Calu3 (cell line): ENCODE results near the gene PRDM8. TPM values are rescaled to one million over a fixed set of nuclear protein-coding genes. Genes with fewer than 3 reads are reported as not detected.
A peak's percentile ranks its signal among the peaks of the same experiment; 100 is the strongest.

Source experiments
- BruUV-seq: library from RNA; stranded (reverse); fragments of 400-500 nt; replicated peaks from 2 replicates; lab custom pipeline; 2021; lab: Mats Ljungman, UMichigan
- CTCF ChIA-PET: fragments of 300-600 bp; sonication (Branson Sonifier 250); formaldehyde crosslinking; loops from one replicate; lab custom pipeline; 2022; ENCODE audit warnings: antibody characterized with exemption; lab: Charles Lee
- DNase-seq: peaks from one replicate; pipeline ENCODE4 v3.0.0; 2022
- H3K27ac Mint-ChIP-seq: one replicate; pipeline ENCODE4 v1.8.0; 2022; ENCODE audit warnings: mixed read lengths; ENCODE audit not compliant: unreplicated experiment
- H3K27me3 Mint-ChIP-seq: one replicate; pipeline ENCODE4 v1.8.0; 2022; ENCODE audit warnings: mixed read lengths; ENCODE audit not compliant: unreplicated experiment
- H3K36me3 Mint-ChIP-seq: one replicate; pipeline ENCODE4 v1.8.0; 2022; ENCODE audit warnings: mild to moderate bottlenecking, moderate library complexity, mixed read lengths; ENCODE audit not compliant: insufficient read depth, unreplicated experiment
- H3K4me1 Mint-ChIP-seq: one replicate; pipeline ENCODE4 v1.8.0; 2022; ENCODE audit warnings: mild to moderate bottlenecking, low read depth, mixed read lengths; ENCODE audit not compliant: unreplicated experiment
- H3K4me3 Mint-ChIP-seq: one replicate; pipeline ENCODE4 v1.8.0; 2022; ENCODE audit warnings: mild to moderate bottlenecking, low read depth, moderate library complexity, mixed read lengths; ENCODE audit not compliant: unreplicated experiment
- H3K9me3 Mint-ChIP-seq: one replicate; pipeline ENCODE4 v1.8.0; 2022; ENCODE audit warnings: low read depth, mixed read lengths; ENCODE audit not compliant: unreplicated experiment
- intact Hi-C: fragments of 100-400 bp; cut with micrococcal nuclease; formaldehyde crosslinking; loops from one replicate; pipeline ENCODE4 v1.10.0; 2022; ENCODE audit not compliant: unreplicated experiment
- total RNA-seq: library from RNA; stranded (reverse); gene quantifications from 2 replicates; pipeline ENCODE4 v1.2.3, GENCODE V29; 2022
- TF ChIP-seq, protein P1 (sequence below): fragments of 200-600 bp; IDR thresholded peaks from one replicate; pipeline ENCODE4 v1.8.0; 2022; ENCODE audit warnings: antibody characterized with exemption; ENCODE audit not compliant: unreplicated experiment

Gene PRDM8
- total RNA-seq, 1 experiment from 2014 or later, result 1.8 TPM

DNA sequence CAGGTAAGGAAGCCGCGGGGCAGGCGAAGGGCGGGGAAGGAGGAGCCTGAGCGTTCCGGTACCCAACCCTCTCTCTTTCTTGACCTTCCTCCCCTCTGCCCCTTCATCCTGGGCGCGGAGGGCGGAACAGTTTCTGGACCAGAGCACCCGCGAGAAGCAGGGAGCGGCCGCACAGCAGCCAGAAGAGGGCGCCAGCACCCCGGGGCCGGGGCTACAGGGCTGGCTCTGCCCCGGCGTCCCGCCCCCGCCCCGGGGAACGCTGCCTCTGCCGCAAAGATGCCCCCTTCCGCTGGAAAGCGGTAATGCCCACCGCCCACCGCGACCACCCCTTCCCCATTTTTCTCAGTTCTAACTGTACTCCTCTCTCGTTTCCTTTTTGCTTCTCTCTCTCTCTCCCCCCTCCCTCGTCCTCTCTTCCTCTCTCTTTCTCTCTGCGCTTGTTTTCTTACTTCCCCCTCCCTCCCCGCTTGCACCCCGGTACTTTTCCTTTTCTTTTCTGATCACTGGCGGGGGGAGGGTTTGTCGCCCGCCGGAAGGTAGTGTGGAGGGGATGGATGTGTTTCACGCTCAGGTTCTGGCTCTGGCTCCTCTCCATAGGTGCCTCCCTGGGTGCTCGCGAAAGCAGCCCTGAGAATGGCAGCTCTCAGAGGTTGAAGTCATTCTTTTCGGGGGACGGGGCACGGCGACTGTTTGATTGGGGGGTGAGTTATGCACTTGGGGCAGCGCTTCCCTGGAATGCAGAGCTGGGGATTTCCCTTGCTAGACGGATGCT lies 13.1 kb upstream of the PRDM8 start:
- Mint-ChIP-seq H3K27me3 (peaks cover 13% of the 10 kb centered on the region), H3K4me1 (peaks cover 23% of the 10 kb centered on the region), H3K27ac (peak overlapping the region; percentile 69), H3K9me3 (peaks cover 3% of the 10 kb centered on the region), H3K36me3 (peaks cover 21% of the 10 kb centered on the region), H3K4me3 (peak overlapping the region; percentile 90)
- intact Hi-C loops, result loop anchor here (5.0 kb wide), 2 partner anchors 112 to 1162 kb away; partner anchors contain the start of gene ANTXR2
- peak; percentile 92 for DNase-seq
- BruUV-seq, result no TSS peak
- TF ChIP-seq, protein P1, sequence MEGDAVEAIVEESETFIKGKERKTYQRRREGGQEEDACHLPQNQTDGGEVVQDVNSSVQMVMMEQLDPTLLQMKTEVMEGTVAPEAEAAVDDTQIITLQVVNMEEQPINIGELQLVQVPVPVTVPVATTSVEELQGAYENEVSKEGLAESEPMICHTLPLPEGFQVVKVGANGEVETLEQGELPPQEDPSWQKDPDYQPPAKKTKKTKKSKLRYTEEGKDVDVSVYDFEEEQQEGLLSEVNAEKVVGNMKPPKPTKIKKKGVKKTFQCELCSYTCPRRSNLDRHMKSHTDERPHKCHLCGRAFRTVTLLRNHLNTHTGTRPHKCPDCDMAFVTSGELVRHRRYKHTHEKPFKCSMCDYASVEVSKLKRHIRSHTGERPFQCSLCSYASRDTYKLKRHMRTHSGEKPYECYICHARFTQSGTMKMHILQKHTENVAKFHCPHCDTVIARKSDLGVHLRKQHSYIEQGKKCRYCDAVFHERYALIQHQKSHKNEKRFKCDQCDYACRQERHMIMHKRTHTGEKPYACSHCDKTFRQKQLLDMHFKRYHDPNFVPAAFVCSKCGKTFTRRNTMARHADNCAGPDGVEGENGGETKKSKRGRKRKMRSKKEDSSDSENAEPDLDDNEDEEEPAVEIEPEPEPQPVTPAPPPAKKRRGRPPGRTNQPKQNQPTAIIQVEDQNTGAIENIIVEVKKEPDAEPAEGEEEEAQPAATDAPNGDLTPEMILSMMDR, result peak; percentile 84
- CTCF ChIA-PET, result interaction anchor here (0.7 to 1.1 kb wide), 4 partner anchors 18 to 756 kb away, joined by 3 to 4 read pairs (median 3); no protein-coding TSS in a partner anchor

- Mint-ChIP-seq H3K4me3 (peak overlapping the region; percentile 90), H3K27me3 (peaks cover 13% of the 10 kb centered on the region)
Measured at GRCh38 chr4:80184825-80185756, 12.2 kb upstream of the PRDM8 start.

DNA sequence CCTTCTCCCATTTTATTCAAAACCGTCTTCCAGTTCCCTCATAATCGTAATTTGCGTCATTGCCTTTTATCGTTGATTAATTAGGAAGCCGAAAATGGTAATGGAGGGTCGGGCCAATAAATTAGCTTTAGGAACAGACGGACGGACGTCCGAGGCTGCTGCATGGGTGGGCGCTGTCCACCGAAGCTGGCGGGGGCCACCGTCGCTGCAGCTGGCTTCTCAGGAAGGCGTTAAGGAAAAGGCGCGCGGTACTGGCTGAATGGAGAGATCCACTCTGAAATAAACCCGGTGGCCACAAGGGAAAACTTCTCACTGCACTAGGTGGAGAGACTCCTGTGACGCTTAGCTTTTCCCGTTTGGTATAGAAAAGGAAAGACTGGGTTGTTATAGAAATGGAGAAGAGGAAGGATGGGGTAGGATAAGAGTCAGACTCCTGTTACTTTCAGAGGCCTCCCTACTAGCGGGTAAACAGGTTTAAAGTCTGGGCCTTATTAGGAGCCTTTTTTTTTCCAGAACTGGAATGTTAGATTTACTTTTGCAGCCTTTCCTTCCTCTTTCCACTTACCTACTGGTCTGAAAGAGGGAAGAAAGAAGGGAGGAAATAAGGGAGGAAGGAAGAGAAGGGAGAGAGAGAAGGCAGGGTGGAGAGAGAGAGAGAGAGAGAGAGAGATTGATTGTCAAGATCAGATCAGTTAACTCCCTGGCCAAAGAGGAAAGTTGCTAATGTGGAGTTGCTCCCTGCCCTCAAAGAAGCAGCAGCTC lies 11.3 kb upstream of the PRDM8 start:
- H3K36me3 Mint-ChIP-seq, result peaks cover 21% of the 10 kb centered on the region
- TF ChIP-seq, protein P1, result no peak
- DNase-seq, result no peak
- H3K4me3 Mint-ChIP-seq, result no peak overlapping the region
- H3K9me3 Mint-ChIP-seq, result no peaks in the 10 kb centered on the region
- CTCF ChIA-PET, result no interaction called here
- BruUV-seq, result no TSS peak
- peaks cover 13% of the 10 kb centered on the region for H3K27me3 Mint-ChIP-seq
- intact Hi-C loops, result no loop called here
- H3K27ac Mint-ChIP-seq, result no peak overlapping the region
- peaks cover 17% of the 10 kb centered on the region for H3K4me1 Mint-ChIP-seq

More at GRCh38 chr4:80184825-80185756, 12.2 kb upstream of the PRDM8 start:
- peaks cover 3% of the 10 kb centered on the region for H3K9me3 Mint-ChIP-seq
- intact Hi-C loops, result loop anchor here (5.0 kb wide), 2 partner anchors 113 to 1163 kb away; partner anchors contain the start of gene ANTXR2
- CTCF ChIA-PET, result interaction anchor here (1.0 kb wide), 1 partner anchor 17 kb away, joined by 3 read pairs; no protein-coding TSS in a partner anchor
- peaks cover 21% of the 10 kb centered on the region for H3K36me3 Mint-ChIP-seq
- no peak for DNase-seq
- TF ChIP-seq, protein P1, result no peak
- BruUV-seq, result no TSS peak
- peak overlapping the region; percentile 69 for H3K27ac Mint-ChIP-seq
- peaks cover 23% of the 10 kb centered on the region for H3K4me1 Mint-ChIP-seq

DNA sequence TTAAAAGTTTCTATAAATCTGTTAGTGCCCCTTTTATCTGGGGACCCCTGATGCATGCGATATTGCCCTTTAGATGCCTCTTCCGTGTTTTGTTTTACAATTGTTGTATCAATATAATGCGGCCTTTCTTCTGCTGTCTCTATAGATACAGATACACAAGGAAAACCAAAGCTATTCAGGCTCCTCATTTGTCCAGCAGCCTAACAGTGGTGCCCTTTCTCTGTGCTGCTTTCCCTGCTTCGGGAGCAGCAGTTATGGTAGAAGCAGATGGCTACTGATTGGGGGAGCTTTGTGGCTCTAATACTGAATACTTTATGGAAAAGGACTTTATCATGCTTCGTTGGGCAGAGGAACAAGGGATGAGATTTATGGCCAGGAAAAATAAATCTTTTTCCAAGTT lies 10.6 kb upstream of the PRDM8 start:
- peaks cover 13% of the 10 kb centered on the region for H3K27me3 Mint-ChIP-seq
- no peaks in the 10 kb centered on the region for H3K9me3 Mint-ChIP-seq
- peaks cover 16% of the 10 kb centered on the region for H3K4me1 Mint-ChIP-seq
- BruUV-seq, result no TSS peak
- DNase-seq, result no peak
- CTCF ChIA-PET, result no interaction called here
- TF ChIP-seq, protein P1, result no peak
- H3K4me3 Mint-ChIP-seq, result no peak overlapping the region
- no peak overlapping the region for H3K27ac Mint-ChIP-seq
- peaks cover 21% of the 10 kb centered on the region for H3K36me3 Mint-ChIP-seq
- intact Hi-C loops, result no loop called here
